B cell (primary cell): ENCODE measurements around the gene HEXIM1. TPM values are rescaled to one million over a fixed set of nuclear protein-coding genes. Genes with fewer than 3 reads are reported as not detected.

Source experiments
- ATAC-seq: fragments of 200-7000 bp; cut with Tn5 transposase; one replicate; pipeline ENCODE4 v1.10.0; 2021; ENCODE audit warnings: low read depth, mild to moderate bottlenecking, moderate number of reproducible peaks, moderate library complexity
- CTCF ChIA-PET: fragments of 350-600 bp; sonication (Branson Sonifier 250); formaldehyde crosslinking; loops from one replicate; lab custom pipeline; 2021; ENCODE audit warnings: antibody characterized with exemption, inconsistent platforms; lab: Charles Lee
- POLR2A ChIA-PET: fragments of 350-600 bp; sonication (Branson Sonifier 250); formaldehyde crosslinking; loops from one replicate; lab custom pipeline; 2021; ENCODE audit warnings: antibody characterized with exemption; lab: Charles Lee
- DNase-seq: peaks from one replicate; pipeline ENCODE4 v3.0.0; 2013
- H2AFZ ChIP-seq: 2 replicates; pipeline ENCODE4 v1.6.1; 2012; ENCODE audit warnings: mild to moderate bottlenecking, low read depth, low read length; ENCODE audit not compliant: insufficient read depth, poor library complexity, severe bottlenecking
- H3K27ac ChIP-seq, 2 donors: 1 replicate in 1 of 2; 2 replicates in 1 of 2; pipeline ENCODE4 v1.5.1; 2012 to 2013; ENCODE audit warnings: low read length in 2 of 2, mild to moderate bottlenecking in 2 of 2, moderate library complexity in 1 of 2
- H3K27me3 ChIP-seq, 4 experiments: fragments of 200-600 bp in 1 of 4; sonication (generic) in 1 of 4; replicated peaks in 1 of 4; 1 replicate in 2 of 4; 2 replicates in 2 of 4; pipeline versions ENCODE4 v1.6.1 to v1.7.0; 2013 to 2016; ENCODE audit warnings: low read length in 3 of 4, mild to moderate bottlenecking in 2 of 4, mixed read lengths in 1 of 4, moderate library complexity in 1 of 4; ENCODE audit not compliant: insufficient read depth in 4 of 4, control insufficient read depth in 3 of 4; ENCODE audit errors: control extremely low read depth in 1 of 4
- H3K36me3 ChIP-seq, 2 experiments: replicated peaks in 1 of 2; 1 replicate in 1 of 2; 2 replicates in 1 of 2; pipeline versions ENCODE4 v1.6.1 to v1.7.1; 2013; ENCODE audit warnings: low read length in 1 of 2; ENCODE audit not compliant: insufficient read depth in 2 of 2, control insufficient read depth in 1 of 2; ENCODE audit errors: control extremely low read depth in 1 of 2, extremely low read depth in 1 of 2
- H3K4me1 ChIP-seq, 2 donors: fragments of 200-600 bp in 1 of 2; sonication (generic) in 1 of 2; 1 replicate in 1 of 2; 2 replicates in 1 of 2; pipeline versions ENCODE4 v1.5.1 to v1.6.1; 2013 to 2017; ENCODE audit warnings: low read length in 2 of 2; ENCODE audit not compliant: control insufficient read depth in 2 of 2, insufficient read depth in 2 of 2
- H3K4me2 ChIP-seq: replicated peaks from 2 replicates; pipeline ENCODE3; 2012; ENCODE audit warnings: mild to moderate bottlenecking, low read depth, low read length; ENCODE audit not compliant: poor library complexity, severe bottlenecking
- H3K4me3 ChIP-seq, 5 experiments: fragments of 200-600 bp in 1 of 5; sonication (generic) in 1 of 5; 1 replicate in 3 of 5; 2 replicates in 2 of 5; pipeline versions ENCODE4 v1.5.1 to v1.7.0; 2011 to 2016; ENCODE audit warnings: low read length in 4 of 5, mild to moderate bottlenecking in 4 of 5, low read depth in 2 of 5, control low read depth in 1 of 5, moderate library complexity in 1 of 5; ENCODE audit not compliant: insufficient read depth in 1 of 5; ENCODE audit errors: control extremely low read depth in 1 of 5, extremely low read depth in 1 of 5
- H3K79me2 ChIP-seq: fragments of 200-600 bp; sonication (generic); one replicate; pipeline ENCODE4 v1.6.0; 2016; ENCODE audit warnings: low read length; ENCODE audit not compliant: control insufficient read depth, insufficient read depth
- H3K9ac ChIP-seq: fragments of 200-600 bp; sonication (generic); 2 replicates; pipeline ENCODE4 v1.6.1; 2017; ENCODE audit warnings: mild to moderate bottlenecking, low read length, moderate library complexity
- H3K9me3 ChIP-seq, 3 donors: one replicate each; pipeline versions ENCODE4 v1.6.1 to v1.7.1; 2013; ENCODE audit warnings: low read length in 2 of 3; ENCODE audit not compliant: control insufficient read depth in 2 of 3, insufficient read depth in 1 of 3; ENCODE audit errors: control extremely low read depth in 1 of 3
- H4K20me1 ChIP-seq: 2 replicates; pipeline ENCODE4 v1.6.0; 2012; ENCODE audit warnings: mild to moderate bottlenecking, low read length; ENCODE audit not compliant: insufficient read depth, control insufficient read depth, poor library complexity, severe bottlenecking
- H3K27ac Mint-ChIP-seq: one replicate; pipeline ENCODE4 v1.8.0; 2021; ENCODE audit warnings: mixed read lengths
- H3K27me3 Mint-ChIP-seq: one replicate; pipeline ENCODE4 v1.8.0; 2021; ENCODE audit warnings: mixed read lengths
- H3K4me1 Mint-ChIP-seq: one replicate; pipeline ENCODE4 v1.8.0; 2021; ENCODE audit warnings: mixed read lengths
- H3K4me3 Mint-ChIP-seq: one replicate; pipeline ENCODE4 v1.8.0; 2021; ENCODE audit warnings: mixed read lengths
- H3K9me3 Mint-ChIP-seq: one replicate; pipeline ENCODE4 v1.8.0; 2022; ENCODE audit warnings: mixed read lengths; ENCODE audit not compliant: insufficient read depth
- CTCF ChIP-seq: fragments of 200-600 bp; IDR thresholded peaks from one replicate; pipeline ENCODE4 v1.8.0; 2022; ENCODE audit warnings: antibody characterized with exemption, mild to moderate bottlenecking
- EZH2 ChIP-seq: IDR thresholded peaks from 2 replicates; pipeline ENCODE4 v1.6.1; 2012; ENCODE audit warnings: borderline replicate concordance, low read depth, mild to moderate bottlenecking, moderate library complexity, low read length; ENCODE audit not compliant: insufficient read depth, poor library complexity, severe bottlenecking
- WGBS: methylation state at CpG from one replicate; pipeline ENCODE4 v1.1.5; 2013; ENCODE audit warnings: missing lambda C conversion rate; ENCODE audit not compliant: insufficient coverage; 5-methylcytosine and 5-hydroxymethylcytosine counted together
- intact Hi-C: fragments of 100-400 bp; cut with micrococcal nuclease; formaldehyde crosslinking; loops from one replicate; pipeline ENCODE4 v1.10.0; 2022
- polyA plus RNA-seq: library from polyadenylated mRNA; depleted of rRNA; stranded (reverse); fragments of >200 nt; gene quantifications from 2 replicates; pipeline ENCODE4 v1.2.3, GENCODE V29; 2012
- total RNA-seq, 2 donors: library from RNA; stranded (reverse); fragments of 120-200 nt in 1 of 2; gene quantifications; 1 replicate in 1 of 2; 2 replicates in 1 of 2; pipeline versions ENCODE4 v1.2.3 to v1.2.4, GENCODE V29; 2013 to 2022

Gene HEXIM1
- total and polyA plus RNA-seq, 2 donors (not counting 1 experiment from before 2014, with no cell fraction given): 23.7 to 48.9 TPM

- H3K36me3 ChIP-seq: no peaks in the 10 kb centered on the region
- H3K4me2 ChIP-seq: no peak overlapping the region
- no peaks in the 10 kb centered on the region for H4K20me1 ChIP-seq
- DNase-seq: no peak
- no peaks in the 10 kb centered on the region for H3K79me2 ChIP-seq
- Mint-ChIP-seq H3K9me3 (no peaks in the 10 kb centered on the region), H3K4me3 (no peak overlapping the region), H3K4me1 (no peaks in the 10 kb centered on the region), H3K27me3 (no peaks in the 10 kb centered on the region), H3K27ac (no peak overlapping the region)
- 100% methylated on average over 5 of the region's 8 CpGs for WGBS
- H3K27me3 ChIP-seq: peaks cover 0 to 5% (median 2%) of the 10 kb centered on the region in 4 experiments
- intact Hi-C loops: no loop called here
- H3K9me3 ChIP-seq: no peaks in the 10 kb centered on the region
- no peak overlapping the region for H3K4me3 ChIP-seq
- ATAC-seq: no peak
- TF ChIP-seq CTCF (no peak), EZH2 (no peak)
- CTCF ChIA-PET: no interaction called here
- POLR2A ChIA-PET: interaction anchor here (1.2 kb wide), 1 partner anchor 10 kb away, joined by 4 read pairs; the partner anchor contains the start of gene ACBD4
- no peak overlapping the region for H3K27ac ChIP-seq
- H3K9ac ChIP-seq: no peak overlapping the region
- no peak overlapping the region for H2AFZ ChIP-seq
- H3K4me1 ChIP-seq: no peaks in the 10 kb centered on the region
Measured at GRCh38 chr17:45125509-45125908, 22.8 kb upstream of the HEXIM1 start.

- no peak for TF ChIP-seq EZH2
- no peak for TF ChIP-seq CTCF
- H2AFZ ChIP-seq: no peak overlapping the region
- no peak overlapping the region for H3K27ac ChIP-seq
- no peaks in the 10 kb centered on the region for H3K36me3 ChIP-seq
- no peak overlapping the region for H3K4me2 ChIP-seq
- CTCF ChIA-PET: interaction anchor here (2.1 kb wide), 1 partner anchor 8 kb away, joined by 6 read pairs; the partner anchor contains the start of gene ACBD4
- DNase-seq (no peak), ATAC-seq (no peak)
- H3K4me1 Mint-ChIP-seq: no peaks in the 10 kb centered on the region
- H3K9me3 ChIP-seq: no peaks in the 10 kb centered on the region
- no peaks in the 10 kb centered on the region for H4K20me1 ChIP-seq
- H3K9me3 Mint-ChIP-seq: no peaks in the 10 kb centered on the region
- H3K4me3 Mint-ChIP-seq: no peak overlapping the region
- no peak overlapping the region for H3K27ac Mint-ChIP-seq
- H3K9ac ChIP-seq: no peak overlapping the region
- POLR2A ChIA-PET: no interaction called here
- no peaks in the 10 kb centered on the region for H3K79me2 ChIP-seq
- peaks cover 0 to 10% (median 2%) of the 10 kb centered on the region in 4 experiments for H3K27me3 ChIP-seq
- intact Hi-C loops: no loop called here
- H3K4me3 ChIP-seq: no peak overlapping the region
- 97% methylated on average over 8 of the region's 8 CpGs for WGBS
- H3K27me3 Mint-ChIP-seq: peaks cover 4% of the 10 kb centered on the region
- H3K4me1 ChIP-seq: peaks cover 7 to 8% of the 10 kb centered on the region in 2 donors
Measured at GRCh38 chr17:45127207-45127547, 21.1 kb upstream of the HEXIM1 start.
